DND-41 (cell line): ENCODE results near the gene STX19.

Experiments used
- CTCF ChIP-seq: IDR thresholded peaks from 2 replicates; pipeline ENCODE4 v1.5.1; 2012; ENCODE audit warnings: borderline replicate concordance, low read length, moderate library complexity, mild to moderate bottlenecking; ENCODE audit not compliant: poor library complexity, severe bottlenecking; ENCODE audit errors: extremely low read depth
- EZH2 ChIP-seq: IDR thresholded peaks from 3 replicates; pipeline ENCODE4 v1.6.1; 2012; ENCODE audit warnings: borderline replicate concordance, low read depth, mild to moderate bottlenecking, moderate library complexity, low read length, inconsistent platforms; ENCODE audit not compliant: severe bottlenecking

GRCh38 chr3:94065122-94065521, 36.7 kb upstream of the STX19 start:
- TF ChIP-seq CTCF, result no peak
- TF ChIP-seq EZH2, result no peak
